NB4 (cell line): ENCODE data around the gene IMMP2L.

ENCODE experiments used
- MAX ChIP-seq: IDR thresholded peaks from 2 replicates; pipeline ENCODE4 v1.6.1; 2011; ENCODE audit warnings: low read depth, low read length
- POLR2A ChIP-seq: IDR thresholded peaks from 2 replicates; pipeline ENCODE4 v1.6.1; 2011; ENCODE audit warnings: mild to moderate bottlenecking; ENCODE audit not compliant: insufficient read length; ENCODE audit errors: extremely low read depth
- TF ChIP-seq, protein P1 (sequence below): IDR thresholded peaks from one replicate; pipeline ENCODE4 v1.5.1; 2012; ENCODE audit warnings: low read depth, low read length

DNA sequence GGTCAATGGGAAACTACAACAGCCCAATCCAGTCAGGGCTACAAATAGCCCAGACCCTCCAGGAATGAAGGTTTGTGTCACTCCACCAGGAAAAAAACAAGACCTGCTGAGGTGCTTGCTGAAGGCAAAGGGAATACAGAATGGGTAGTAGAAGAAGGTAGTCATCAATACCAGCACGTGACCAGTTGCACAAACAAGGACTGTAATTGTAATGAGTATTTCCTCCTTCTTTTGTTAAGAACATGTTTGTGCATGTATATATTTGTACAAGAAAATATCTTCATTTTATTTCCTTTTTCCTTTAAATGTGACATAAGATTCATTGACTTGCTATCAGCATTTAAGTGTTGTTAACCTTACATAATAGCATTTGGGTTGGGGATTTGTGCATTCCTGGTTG is 229.3 kb downstream of the IMMP2L start:
- TF ChIP-seq, protein P1, sequence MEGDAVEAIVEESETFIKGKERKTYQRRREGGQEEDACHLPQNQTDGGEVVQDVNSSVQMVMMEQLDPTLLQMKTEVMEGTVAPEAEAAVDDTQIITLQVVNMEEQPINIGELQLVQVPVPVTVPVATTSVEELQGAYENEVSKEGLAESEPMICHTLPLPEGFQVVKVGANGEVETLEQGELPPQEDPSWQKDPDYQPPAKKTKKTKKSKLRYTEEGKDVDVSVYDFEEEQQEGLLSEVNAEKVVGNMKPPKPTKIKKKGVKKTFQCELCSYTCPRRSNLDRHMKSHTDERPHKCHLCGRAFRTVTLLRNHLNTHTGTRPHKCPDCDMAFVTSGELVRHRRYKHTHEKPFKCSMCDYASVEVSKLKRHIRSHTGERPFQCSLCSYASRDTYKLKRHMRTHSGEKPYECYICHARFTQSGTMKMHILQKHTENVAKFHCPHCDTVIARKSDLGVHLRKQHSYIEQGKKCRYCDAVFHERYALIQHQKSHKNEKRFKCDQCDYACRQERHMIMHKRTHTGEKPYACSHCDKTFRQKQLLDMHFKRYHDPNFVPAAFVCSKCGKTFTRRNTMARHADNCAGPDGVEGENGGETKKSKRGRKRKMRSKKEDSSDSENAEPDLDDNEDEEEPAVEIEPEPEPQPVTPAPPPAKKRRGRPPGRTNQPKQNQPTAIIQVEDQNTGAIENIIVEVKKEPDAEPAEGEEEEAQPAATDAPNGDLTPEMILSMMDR = no peak
- no peak for TF ChIP-seq POLR2A
- TF ChIP-seq MAX = no peak
